Panc1 (cell line): ENCODE measurements around the gene NEUROG2.

Experiments used
- CTCF ChIP-seq: fragments of 450-650 bp; IDR thresholded peaks from 2 replicates; pipeline ENCODE4 v1.5.1; 2017; ENCODE audit warnings: mild to moderate bottlenecking
- POLR2AphosphoS5 ChIP-seq: IDR thresholded peaks from 2 replicates; pipeline ENCODE4 v1.6.1; 2012; ENCODE audit warnings: mild to moderate bottlenecking, low read depth, low read length, moderate library complexity
- SIN3A ChIP-seq: IDR thresholded peaks from 2 replicates; pipeline ENCODE4 v1.6.1; 2012; ENCODE audit warnings: low read depth, mild to moderate bottlenecking, low read length, moderate library complexity, borderline replicate concordance; ENCODE audit not compliant: insufficient read depth
- TCF7L2 ChIP-seq: IDR thresholded peaks from 2 replicates; pipeline ENCODE4 v1.6.1; 2011; ENCODE audit warnings: mild to moderate bottlenecking, low read depth, low read length, inconsistent platforms

- TF ChIP-seq CTCF (peak; percentile 28), POLR2AphosphoS5 (no peak), SIN3A (no peak), TCF7L2 (no peak)
Observed at GRCh38 chr4:112514647-112515197, 1.3 kb downstream of the NEUROG2 start.
